HepG2 (cell line): Measurements from ENCODE around the gene LCMT2. TPM values are rescaled to one million over a fixed set of nuclear protein-coding genes. Genes with fewer than 3 reads are reported as not detected.
A peak's percentile ranks its signal among the peaks of the same experiment; 100 is the strongest.

Experiments
- BCL6 ChIP-seq: IDR thresholded peaks from 2 replicates; pipeline ENCODE4 v1.6.1; 2016; ENCODE audit warnings: missing genetic modification reagents, missing compliant biosample characterization
- CAMTA2 ChIP-seq: sonication (generic); formaldehyde crosslinking; IDR thresholded peaks from 2 replicates; pipeline ENCODE4 v1.4.0; 2020; ENCODE audit warnings: mild to moderate bottlenecking, missing genetic modification reagents, borderline replicate concordance
- CBFB ChIP-seq: sonication (generic); formaldehyde crosslinking; IDR thresholded peaks from 2 replicates; pipeline ENCODE4 v1.4.0; 2020; ENCODE audit warnings: missing genetic modification reagents
- DBP ChIP-seq: sonication (generic); formaldehyde crosslinking; IDR thresholded peaks from 2 replicates; pipeline ENCODE4 v1.4.0; 2020; ENCODE audit warnings: missing genetic modification reagents; ENCODE audit errors: not compliant biosample characterization
- EHMT2 ChIP-seq: fragments of 200-600 bp; sonication (generic); IDR thresholded peaks from 2 replicates; pipeline ENCODE4 v1.7.0; 2017; ENCODE audit warnings: antibody characterized with exemption, low read depth, low read length, borderline replicate concordance
- HES4 ChIP-seq: sonication (generic); formaldehyde crosslinking; IDR thresholded peaks from 2 replicates; pipeline ENCODE4 v1.9.0; 2021; ENCODE audit warnings: mild to moderate bottlenecking, missing genetic modification reagents, borderline replicate concordance
- HMGXB3 ChIP-seq: sonication (generic); formaldehyde crosslinking; IDR thresholded peaks from 2 replicates; pipeline ENCODE4 v1.4.0; 2020; ENCODE audit warnings: missing genetic modification reagents, borderline replicate concordance
- MEIS1 ChIP-seq: sonication (generic); formaldehyde crosslinking; IDR thresholded peaks from 2 replicates; pipeline ENCODE4 v1.9.0; 2021; ENCODE audit warnings: mild to moderate bottlenecking, missing genetic modification reagents, moderate library complexity, borderline replicate concordance
- MYC ChIP-seq: sonication (generic); formaldehyde crosslinking; IDR thresholded peaks from 2 replicates; pipeline ENCODE4 v1.9.0; 2021; ENCODE audit warnings: missing genetic modification reagents, borderline replicate concordance
- NFYC ChIP-seq: IDR thresholded peaks from 2 replicates; pipeline ENCODE4 v1.6.1; 2016; ENCODE audit warnings: missing genetic modification reagents, missing compliant biosample characterization
- NR2C2 ChIP-seq: sonication (generic); formaldehyde crosslinking; IDR thresholded peaks from 2 replicates; pipeline ENCODE4 v1.4.0; 2020; ENCODE audit warnings: missing genetic modification reagents, mild to moderate bottlenecking, moderate library complexity, borderline replicate concordance
- NRL ChIP-seq: sonication (generic); formaldehyde crosslinking; IDR thresholded peaks from 2 replicates; pipeline ENCODE4 v1.5.0; 2020; ENCODE audit warnings: missing genetic modification reagents, mild to moderate bottlenecking, moderate library complexity, borderline replicate concordance
- ZBTB20 ChIP-seq: sonication (generic); formaldehyde crosslinking; IDR thresholded peaks from 2 replicates; pipeline ENCODE4 v1.8.1; 2023; ENCODE audit warnings: missing genetic modification reagents, low read depth, mild to moderate bottlenecking, borderline replicate concordance
- ZC3H4 ChIP-seq: sonication (generic); formaldehyde crosslinking; IDR thresholded peaks from 2 replicates; pipeline ENCODE4 v1.4.0; 2020; ENCODE audit warnings: missing genetic modification reagents, borderline replicate concordance
- ZFP82 ChIP-seq: sonication (generic); formaldehyde crosslinking; IDR thresholded peaks from 2 replicates; pipeline ENCODE4 v1.5.1; 2020; ENCODE audit warnings: mild to moderate bottlenecking, missing genetic modification reagents, borderline replicate concordance
- ZKSCAN5 ChIP-seq: sonication (generic); formaldehyde crosslinking; IDR thresholded peaks from 2 replicates; pipeline ENCODE4 v1.5.1; 2020; ENCODE audit warnings: mild to moderate bottlenecking, missing genetic modification reagents
- ZNF12 ChIP-seq: sonication (generic); formaldehyde crosslinking; IDR thresholded peaks from 2 replicates; pipeline ENCODE4 v1.5.0; 2020; ENCODE audit warnings: missing genetic modification reagents
- ZNF337 ChIP-seq: sonication (generic); formaldehyde crosslinking; IDR thresholded peaks from 2 replicates; pipeline ENCODE4 v1.5.1; 2020; ENCODE audit warnings: missing genetic modification reagents, low read depth, mild to moderate bottlenecking, borderline replicate concordance
- ZNF441 ChIP-seq: sonication (generic); formaldehyde crosslinking; IDR thresholded peaks from 2 replicates; pipeline ENCODE4 v1.7.0; 2021; ENCODE audit warnings: missing genetic modification reagents, borderline replicate concordance
- ZNF484 ChIP-seq: sonication (generic); formaldehyde crosslinking; IDR thresholded peaks from 2 replicates; pipeline ENCODE4 v1.5.1; 2020; ENCODE audit warnings: mild to moderate bottlenecking, low read depth, missing genetic modification reagents, borderline replicate concordance
- ZNF761 ChIP-seq: sonication (generic); formaldehyde crosslinking; conservative IDR thresholded peaks from 2 replicates; pipeline ENCODE4 v1.4.0; 2020; ENCODE audit warnings: mild to moderate bottlenecking, missing genetic modification reagents
- polyA plus RNA-seq, 8 experiments: library from polyadenylated mRNA; depleted of rRNA in 3 of 8; stranded (reverse) in 7 of 8; unstranded in 1 of 8; fragments of >200 nt; fragmentation: Illumina TruSeq in 4 of 8; extraction: Trizol in 4 of 8; gene quantifications; 2 replicates each; pipeline versions ENCODE4 v1.2.1 to v1.2.3, GENCODE V29; 2011 to 2016; ENCODE audit warnings: low read depth in 4 of 8, missing spikeins in 1 of 8, mixed read lengths in 1 of 8; ENCODE audit not compliant: insufficient read depth in 1 of 8
- total RNA-seq, 5 experiments: library from RNA; depleted of rRNA; stranded (reverse); fragments of >200 nt; fragmentation: Illumina TruSeq; extraction: Trizol; gene quantifications; 2 replicates each; pipeline ENCODE4 v1.2.3, GENCODE V29; 2016; ENCODE audit warnings: low read depth in 1 of 5

LCMT2 gene
- total and polyA plus RNA-seq, 2 of the 13 experiments (the other 11 are each of a cell fraction or from before 2014, with no cell fraction given) = 6.9 to 9.1 TPM

- TF ChIP-seq ZNF441 = peak; percentile 58; the same call in 1 of the 2 replicates
- TF ChIP-seq BCL6 (CRISPR knock-in tag) = peak; percentile 12; the same call in 1 of the 2 replicates
- peak; percentile 81; the same call in 1 of the 2 replicates for TF ChIP-seq ZNF484
- TF ChIP-seq EHMT2 = no peak
- no peak for TF ChIP-seq ZNF12 (CRISPR knock-in tag)
- peak; percentile 75 for TF ChIP-seq NFYC
- TF ChIP-seq ZKSCAN5 = no peak
- TF ChIP-seq ZFP82 (CRISPR knock-in tag) = no peak; the same call in 1 of the 2 replicates
- peak; percentile 35; the same call in 1 of the 2 replicates for TF ChIP-seq NRL (CRISPR knock-in tag)
- TF ChIP-seq HMGXB3 (CRISPR knock-in tag) = 0 out of 2 replicates have a peak, but pooled peaks have one; percentile 19
- no peak for TF ChIP-seq MEIS1 (CRISPR knock-in tag)
- TF ChIP-seq MYC (CRISPR knock-in tag) = peak; percentile 88
- TF ChIP-seq HES4 (CRISPR knock-in tag) = peak; percentile 92
- TF ChIP-seq ZNF761 (CRISPR knock-in tag) = no peak
- peak; percentile 94 for TF ChIP-seq CAMTA2 (CRISPR knock-in tag)
- no peak for TF ChIP-seq DBP (CRISPR knock-in tag)
- TF ChIP-seq NR2C2 (CRISPR knock-in tag) = peak; percentile 90
- TF ChIP-seq CBFB = peak; percentile 40; the same call in 1 of the 2 replicates
- 0 out of 2 replicates have a peak, but pooled peaks have one; percentile 69 for TF ChIP-seq ZBTB20 (CRISPR knock-in tag)
- peak; percentile 80; the same call in 1 of the 2 replicates for TF ChIP-seq ZNF337
- no peak for TF ChIP-seq ZC3H4 (CRISPR knock-in tag)
Measured at GRCh38 chr15:43329960-43330779, at the start of gene LCMT2 (continued).
